ENCODE results near the gene IFITM1.
"Not testable (repeated sequence)": the region's sequence is repeated elsewhere in the genome, so short reads cannot be mapped to it uniquely, and the experiment has no call there.

- TF ChIP-seq CTCF (conservative IDR thresholded peaks at IDR 0.05; ENCODE audit: low read length); EZH2phosphoT487 (IDR thresholded peaks at IDR 0.05; ENCODE audit: borderline replicate concordance, low read depth, low read length): not testable (repeated sequence)
Measured at GRCh38 chr11:328516-329100, 14.8 kb downstream of the IFITM1 start.

Measured in OCI-LY7 (cell line).